Amygdala (tissue), 56 donors: ENCODE results near the gene TCF4.
A peak's percentile ranks its signal among the peaks of the same experiment; 100 is the strongest.

Experiments
- DNase-seq, 56 donors: peaks; one replicate each; lab custom pipeline; 2025; lab: John Stamatoyannopoulos, UW

The TCF4 gene

GRCh38 chr18:55587418-55588110 lies 428 bp downstream of the TCF4 start:
- peak in 34 of 56 donors; percentile 3 to 65 (median 27) for DNase-seq

DNA sequence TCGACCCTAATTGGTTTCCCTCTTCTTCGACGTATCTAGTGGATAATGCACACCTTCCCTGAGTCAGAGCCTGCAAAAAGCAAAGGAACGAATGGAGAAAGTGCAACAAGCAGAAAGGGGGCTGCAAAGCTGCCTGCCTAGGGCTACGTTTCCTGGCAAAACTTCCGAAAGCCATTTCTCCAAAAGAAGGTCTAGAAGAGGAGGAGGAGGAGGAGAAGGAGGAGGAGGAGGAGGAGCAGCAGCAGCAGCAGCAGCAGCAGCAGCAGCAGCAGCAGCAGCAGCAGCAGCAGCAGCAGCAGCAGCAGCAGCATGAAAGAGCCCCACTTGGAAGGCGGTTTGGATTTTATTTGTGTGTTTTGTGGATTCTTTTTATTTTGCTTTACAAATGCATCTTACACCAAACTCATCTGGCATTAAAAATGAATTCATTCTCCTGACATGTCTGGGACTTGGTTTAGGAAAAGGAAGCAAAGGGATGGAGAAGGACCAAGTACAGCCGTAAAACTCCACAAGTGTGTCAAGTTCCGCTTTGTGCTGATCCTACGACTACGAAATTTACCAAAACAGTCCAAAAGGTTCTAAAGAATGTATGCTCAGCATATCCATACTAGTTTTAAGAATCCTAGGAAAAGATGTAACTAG lies 2.0 kb downstream of the TCF4 start:
- peak in 41 of 56 donors; percentile 1 to 55 (median 11) for DNase-seq

- peak in 1 of 56 donors; percentile 15 for DNase-seq
These were observed 2.7 kb downstream of the TCF4 start for GRCh38 chr18:55585065-55585919.

- no peak for DNase-seq
These were observed 3.8 kb downstream of the TCF4 start for GRCh38 chr18:55584201-55584600.

GRCh38 chr18:55582325-55582724 lies 5.7 kb downstream of the TCF4 start:
- DNase-seq = no peak

DNA sequence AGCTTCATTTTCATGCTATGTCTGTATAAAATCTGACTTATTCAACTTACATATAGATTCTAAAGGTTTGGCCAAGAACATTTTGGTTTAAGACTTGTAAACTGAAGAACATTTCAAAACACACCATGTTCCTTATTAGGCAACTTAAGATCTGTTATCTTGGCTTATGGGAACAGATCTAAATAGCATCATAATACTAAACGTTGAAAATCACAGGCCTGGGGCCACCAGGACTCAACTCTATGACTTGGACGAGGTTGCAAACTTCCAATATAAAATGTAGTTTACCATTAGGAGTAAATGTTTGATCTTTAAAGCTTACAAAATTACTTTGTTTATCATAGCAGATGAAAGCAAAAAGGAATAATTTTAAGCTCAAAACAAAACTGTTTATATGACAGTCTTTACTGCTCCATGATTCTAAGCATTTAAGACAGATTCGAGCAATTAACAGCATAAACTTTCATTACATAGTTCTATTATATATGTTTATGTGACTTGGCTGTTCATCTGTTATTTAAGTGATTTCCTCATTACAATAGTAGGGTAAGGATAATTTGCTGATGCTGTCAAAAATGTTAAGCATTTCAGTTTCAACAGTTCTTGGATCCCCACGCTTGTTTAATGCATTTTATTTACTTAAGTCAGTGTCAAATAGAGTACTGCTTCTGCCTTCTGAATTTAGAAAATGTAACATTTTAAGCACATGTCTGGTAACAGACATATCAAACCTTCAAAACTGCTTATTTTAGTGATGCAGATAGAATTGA lies 8.3 kb downstream of the TCF4 start:
- DNase-seq = no peak

GRCh38 chr18:55577812-55578539 lies 10.0 kb downstream of the TCF4 start:
- no peak for DNase-seq

GRCh38 chr18:55576001-55576400 lies 12.0 kb downstream of the TCF4 start:
- no peak for DNase-seq

DNA sequence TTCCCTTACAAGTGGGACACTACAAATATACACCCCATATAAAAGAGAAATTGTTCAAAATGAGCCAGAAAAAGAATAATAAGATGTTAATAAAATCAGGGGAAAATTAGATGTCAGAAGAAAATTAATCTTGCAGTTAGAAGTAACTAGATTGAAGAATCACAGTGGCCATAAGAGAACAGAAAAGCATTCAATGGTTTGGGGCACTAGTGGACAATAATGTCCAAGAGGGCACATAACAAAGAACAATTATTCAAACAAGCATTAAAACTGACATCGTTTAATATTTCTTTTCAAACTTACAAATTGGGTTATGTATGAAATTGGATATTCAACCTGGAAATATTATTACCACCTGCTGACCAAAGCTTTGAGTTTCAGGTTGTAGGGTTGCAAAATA lies 12.9 kb downstream of the TCF4 start:
- DNase-seq = no peak

GRCh38 chr18:55573386-55573785 lies 14.6 kb downstream of the TCF4 start:
- DNase-seq = no peak

- DNase-seq = no peak
These were observed 17.0 kb downstream of the TCF4 start for GRCh38 chr18:55570966-55571365.

GRCh38 chr18:55566456-55566935 lies 21.5 kb downstream of the TCF4 start:
- no peak for DNase-seq

- peak in 4 of 56 donors; percentile 11 to 27 (median 12) for DNase-seq
These were observed 28.3 kb downstream of the TCF4 start for GRCh38 chr18:55559739-55560138.

- no peak for DNase-seq
These were observed 30.8 kb downstream of the TCF4 start for GRCh38 chr18:55557211-55557610.

- DNase-seq = no peak
These were observed 32.5 kb downstream of the TCF4 start for GRCh38 chr18:55555395-55556027.

- no peak for DNase-seq
These were observed 35.3 kb downstream of the TCF4 start for GRCh38 chr18:55552526-55553189.

DNA sequence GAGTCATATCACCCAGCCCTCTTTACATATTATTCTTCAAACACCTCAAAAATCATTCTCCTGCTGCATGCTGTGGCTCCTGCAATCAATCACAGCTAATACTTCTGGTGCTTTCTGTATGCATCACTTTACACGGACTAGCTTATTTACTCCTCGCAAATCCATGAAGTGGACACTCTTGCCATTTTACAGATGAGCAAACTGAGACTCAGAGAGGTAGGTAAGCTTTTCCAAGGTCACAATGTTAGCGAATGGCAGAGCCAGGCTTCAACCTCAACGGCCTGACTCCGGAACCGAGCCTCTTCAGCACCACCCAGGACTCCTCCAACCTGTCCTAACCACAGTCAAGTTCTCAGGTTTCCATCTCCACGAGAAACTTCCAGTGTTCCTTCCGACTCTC lies 36.8 kb downstream of the TCF4 start:
- no peak for DNase-seq

GRCh38 chr18:55550471-55550870 lies 37.5 kb downstream of the TCF4 start:
- DNase-seq = no peak
